Upper lobe of left lung (tissue), 4 donors: ENCODE measurements around the gene NFKBIB.

ENCODE experiments used
- POLR2A ChIP-seq, 4 donors: fragments of 450-650 bp; IDR thresholded peaks; one replicate each; pipeline ENCODE4 v1.5.1; 2016 to 2017; ENCODE audit warnings: antibody characterized with exemption in 4 of 4, mild to moderate bottlenecking in 2 of 4
- POLR2AphosphoS5 ChIP-seq, 2 donors: sonication (generic); formaldehyde crosslinking; IDR thresholded peaks; one replicate each; pipeline ENCODE4 v1.5.1; 2017; ENCODE audit warnings: antibody characterized with exemption in 2 of 2

GRCh38 chr19:38853214-38853613 lies 46.6 kb upstream of the NFKBIB start:
- TF ChIP-seq POLR2AphosphoS5 (IDR thresholded peaks at IDR 0.05) (no peak), POLR2A (IDR thresholded peaks at IDR 0.05) (no peak)
